HTR-8/SVneo (cell line): ENCODE measurements around the gene TXNDC11.

Source experiments
- DNase-seq: peaks from one replicate; pipeline ENCODE4 v3.0.0; 2011; ENCODE audit warnings: low spot score, mixed read lengths; ENCODE audit not compliant: insufficient read length
- FAIRE-seq: peaks from 2 replicates; lab custom pipeline; 2011; peaks lifted over from hg19 to GRCh38; lab: Jason Lieb, UNC

The TXNDC11 gene

DNA sequence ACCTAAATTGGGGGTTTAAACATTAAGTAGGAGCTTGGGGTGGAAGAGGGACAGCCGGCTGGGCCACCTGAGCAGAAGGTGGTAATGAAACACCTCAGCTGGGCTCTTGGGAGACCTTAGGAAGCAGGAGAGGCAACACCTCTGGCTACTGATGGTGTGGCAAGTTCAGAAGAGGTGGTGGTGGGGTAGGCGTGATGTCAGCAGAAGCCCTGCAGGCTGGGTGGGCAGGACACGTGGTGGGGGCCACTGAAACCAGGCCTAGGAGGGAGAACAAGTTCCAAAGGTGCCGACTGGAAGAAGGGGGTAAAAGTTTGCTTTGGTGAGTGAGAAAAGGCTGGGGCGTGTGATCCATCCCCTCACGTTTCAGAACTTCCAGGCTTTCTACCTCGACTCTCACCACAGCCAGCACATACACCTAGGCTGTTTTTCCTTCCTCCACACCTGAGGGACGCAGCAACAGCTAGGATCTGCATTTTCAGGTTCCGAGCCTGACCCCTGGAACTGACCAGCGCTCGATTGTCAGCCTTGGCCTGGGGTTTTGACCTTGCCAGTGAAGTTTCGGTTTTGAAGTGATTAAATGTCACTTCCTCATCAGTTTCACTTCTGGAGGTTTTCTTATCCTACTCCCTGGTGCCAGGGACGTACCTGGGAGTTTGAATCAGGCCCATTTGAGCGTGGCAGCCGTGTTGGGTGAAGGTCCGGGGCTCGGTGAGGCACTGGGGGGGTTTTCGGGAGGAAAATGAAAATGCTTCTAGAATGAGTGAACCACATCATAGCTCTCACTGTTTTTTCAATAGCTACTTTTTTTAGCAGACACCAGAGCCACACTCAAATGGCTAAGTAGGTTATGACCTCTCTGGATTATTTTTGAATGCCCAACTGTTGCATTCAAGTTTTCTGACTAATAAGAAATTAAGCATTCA is 64.4 kb downstream of the TXNDC11 start:
- no peak for FAIRE-seq
- no peak for DNase-seq

DNA sequence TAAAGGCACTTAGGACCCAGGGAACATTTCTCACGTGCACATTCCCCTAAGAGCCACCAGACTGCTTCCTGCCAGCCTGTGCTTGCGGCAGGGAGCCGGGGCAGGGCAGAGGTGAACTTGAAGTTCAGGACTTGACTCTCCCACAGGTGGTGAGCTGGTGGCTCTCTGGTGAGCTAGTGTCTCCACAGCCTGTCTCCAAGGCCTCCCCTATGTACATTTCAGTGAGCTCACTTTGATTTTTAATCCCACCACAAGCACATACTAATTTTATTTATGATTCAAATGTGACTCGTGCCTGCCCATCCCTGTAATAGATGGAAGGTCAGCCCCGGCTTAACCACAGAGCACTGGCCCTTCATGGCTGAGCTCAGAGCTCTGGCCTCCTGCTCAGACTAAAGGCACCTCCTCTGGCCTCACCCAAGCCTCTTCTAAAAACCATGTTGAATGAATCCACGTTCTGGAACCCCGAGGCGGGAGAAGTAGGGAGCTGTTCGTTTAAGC is 65.2 kb downstream of the TXNDC11 start:
- no peak for DNase-seq
- no peak for FAIRE-seq

DNA sequence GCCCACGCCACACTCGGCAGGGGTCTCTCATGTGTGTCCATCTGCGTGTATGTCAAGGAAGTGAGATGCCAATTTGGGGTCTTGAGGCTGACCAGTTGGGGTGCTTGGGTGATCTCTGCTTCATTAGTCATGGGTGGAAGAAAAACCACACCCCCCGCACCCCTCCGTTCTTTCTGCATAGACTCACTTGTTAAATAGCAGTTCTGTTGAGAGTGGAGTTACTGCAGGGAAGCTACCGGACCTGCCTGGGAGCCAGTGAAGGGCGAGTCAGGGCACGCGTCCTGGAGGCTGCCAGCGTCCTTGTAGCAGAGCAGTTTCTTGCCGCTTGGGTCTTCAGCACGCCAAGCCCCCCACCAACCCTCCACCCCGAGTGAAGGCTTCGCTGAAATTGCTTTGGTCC is 65.9 kb downstream of the TXNDC11 start:
- DNase-seq (no peak), FAIRE-seq (no peak)

DNA sequence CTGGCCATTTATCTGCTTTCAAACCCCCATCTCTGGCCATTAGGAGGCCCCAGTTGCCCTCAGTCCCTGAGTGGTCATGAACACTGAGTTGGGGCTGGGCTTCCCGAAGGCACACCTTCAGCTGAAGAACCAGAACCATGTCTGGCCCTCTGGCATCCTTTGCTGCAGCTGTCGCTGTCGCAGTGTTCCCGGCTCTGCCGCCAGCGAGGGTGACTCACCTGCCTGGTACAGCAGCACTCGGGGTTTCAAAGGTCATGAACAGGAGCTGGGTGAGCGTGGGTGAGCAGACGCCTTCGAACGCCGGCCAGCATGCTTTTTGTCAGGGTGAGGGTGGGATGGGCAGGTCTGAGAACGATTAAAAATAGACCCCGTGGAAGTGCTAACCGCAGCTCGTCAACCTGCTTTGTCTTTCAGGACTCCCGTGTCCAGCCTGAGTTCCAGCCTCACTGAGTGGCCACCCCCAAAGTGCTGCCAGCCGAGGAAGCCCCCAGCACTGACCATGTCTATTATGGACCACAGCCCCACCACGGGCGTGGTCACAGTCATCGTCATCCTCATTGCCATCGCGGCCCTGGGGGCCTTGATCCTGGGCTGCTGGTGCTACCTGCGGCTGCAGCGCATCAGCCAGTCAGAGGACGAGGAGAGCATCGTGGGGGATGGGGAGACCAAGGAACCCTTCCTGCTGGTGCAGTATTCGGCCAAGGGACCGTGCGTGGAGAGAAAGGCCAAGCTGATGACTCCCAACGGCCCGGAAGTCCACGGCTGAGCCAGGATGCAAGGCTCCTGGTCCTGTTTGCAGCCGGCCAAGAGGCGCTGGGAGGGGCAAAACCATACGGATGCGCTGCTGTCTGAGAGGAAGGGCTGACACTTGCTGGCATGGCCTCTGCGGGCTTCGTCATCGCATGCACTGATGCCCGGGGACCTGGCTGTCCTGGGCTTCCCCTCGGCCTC is 66.8 kb downstream of the TXNDC11 start:
- DNase-seq, result no peak
- no peak for FAIRE-seq

DNA sequence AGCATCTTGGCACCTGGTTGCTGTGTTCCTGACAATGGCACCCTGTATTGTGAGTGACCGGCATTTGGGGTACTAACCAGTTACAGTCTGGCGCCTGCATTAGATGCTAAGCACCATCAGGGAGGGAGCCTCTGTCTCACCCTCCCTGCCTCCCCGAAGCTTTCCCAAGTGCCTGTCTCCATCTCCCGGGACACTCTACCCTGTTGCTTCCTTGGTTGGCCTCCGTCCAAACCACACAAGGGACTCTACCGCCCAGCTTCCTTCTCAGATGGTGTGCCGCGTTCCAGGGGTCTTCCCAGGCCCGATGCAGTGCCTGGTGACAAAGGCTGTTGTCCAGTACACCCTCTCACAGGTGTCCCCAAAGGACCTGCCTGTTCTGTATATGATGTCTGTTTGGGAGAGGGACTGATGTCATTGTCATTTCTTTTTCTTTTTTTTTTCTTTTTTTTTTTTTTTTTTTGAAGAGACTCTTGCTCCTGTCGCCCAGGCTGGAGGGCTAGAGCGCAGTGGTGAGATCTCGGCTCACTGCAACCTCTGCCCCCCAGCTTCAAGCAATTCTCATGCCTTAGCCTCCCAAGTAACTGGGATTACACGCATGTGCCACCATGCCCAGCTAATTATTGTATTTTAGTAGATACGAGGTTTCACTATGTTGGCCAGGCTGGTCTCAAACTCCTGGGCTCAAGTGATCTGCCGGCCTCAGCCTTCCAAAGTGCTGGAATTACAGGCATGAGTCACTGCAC is 67.7 kb downstream of the TXNDC11 start:
- DNase-seq, result no peak
- no peak for FAIRE-seq

GRCh38 chr16:11674001-11674817 is 68.4 kb downstream of the TXNDC11 start:
- FAIRE-seq (no peak), DNase-seq (no peak)

- FAIRE-seq, result no peak
- no peak for DNase-seq
Observed at GRCh38 chr16:11673091-11674000, 69.3 kb downstream of the TXNDC11 start.

- no peak for DNase-seq
- FAIRE-seq, result no peak
Observed at GRCh38 chr16:11672206-11673090, 70.2 kb downstream of the TXNDC11 start.

- FAIRE-seq, result no peak
- no peak for DNase-seq
Observed at GRCh38 chr16:11671676-11672075, 71.0 kb downstream of the TXNDC11 start.

DNA sequence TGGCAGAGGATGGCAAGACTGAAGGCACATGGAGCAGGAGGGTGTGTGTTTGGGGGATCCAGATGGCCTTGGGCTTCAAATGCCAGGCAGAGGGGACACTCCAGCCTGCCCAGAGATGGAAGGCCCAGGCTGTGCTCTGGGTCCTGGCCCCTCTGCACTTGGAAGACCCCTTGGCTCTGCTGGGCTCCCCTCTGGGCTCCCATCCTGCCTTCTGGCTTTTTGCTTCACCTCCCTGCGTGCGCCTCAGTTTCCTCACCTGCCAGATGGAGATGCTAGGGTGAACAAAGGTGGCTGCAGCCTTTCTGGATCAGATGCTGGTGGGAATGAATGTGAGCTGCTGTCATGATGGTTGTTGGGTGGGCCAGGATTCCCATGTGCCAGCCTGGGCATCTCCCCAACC is 71.4 kb downstream of the TXNDC11 start:
- no peak for FAIRE-seq
- no peak for DNase-seq

GRCh38 chr16:11670171-11671131 is 72.2 kb downstream of the TXNDC11 start:
- no peak for DNase-seq
- no peak for FAIRE-seq

- no peak for FAIRE-seq
- no peak for DNase-seq
Observed at GRCh38 chr16:11669380-11670146, 73.1 kb downstream of the TXNDC11 start.

DNA sequence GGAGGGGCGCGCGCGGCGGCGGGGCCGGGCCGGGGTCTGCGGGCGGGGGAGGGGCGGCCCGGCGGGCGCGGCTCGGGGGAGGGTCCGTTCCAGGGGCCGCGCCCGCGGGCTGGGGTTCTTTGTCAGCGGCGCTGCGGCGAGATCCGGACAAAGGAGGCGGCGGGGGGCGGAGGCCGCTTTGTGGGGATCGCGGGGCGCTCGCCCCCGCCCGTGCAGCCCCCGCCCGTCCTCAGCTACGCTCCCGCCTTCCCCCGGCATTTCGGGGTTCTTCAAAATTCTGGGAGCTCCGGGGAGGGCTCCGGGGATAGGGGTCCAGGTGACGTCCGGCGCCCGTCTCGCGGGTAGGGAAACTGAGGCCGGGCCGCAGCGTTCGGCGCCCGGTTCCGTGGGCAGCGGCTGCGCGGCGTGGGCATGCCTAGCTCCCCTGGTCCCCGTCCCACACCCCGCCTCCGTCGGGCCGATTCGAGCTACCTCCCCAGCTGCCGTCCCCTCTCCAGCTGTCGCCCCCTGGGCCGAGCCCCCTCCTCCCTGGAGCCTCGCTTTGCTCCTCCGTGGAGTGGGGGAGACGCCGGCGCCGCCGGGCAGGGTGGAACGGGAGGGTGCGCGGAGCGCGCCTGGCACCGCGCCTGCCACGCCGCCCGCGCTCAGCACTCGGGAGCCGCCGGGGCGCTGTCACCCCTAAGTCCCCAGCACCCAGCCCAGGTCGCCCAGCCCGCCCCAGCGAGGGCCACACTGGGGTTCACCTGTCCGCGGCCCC is 73.9 kb downstream of the TXNDC11 start:
- DNase-seq (no peak), FAIRE-seq (no peak)

- FAIRE-seq (peak; percentile 28), DNase-seq (peak; percentile 97)
Observed at GRCh38 chr16:11667824-11668622, 74.6 kb downstream of the TXNDC11 start, which contains the start of gene SNN. SNN (plus strand) TSS chr16:11668455; CDS start chr16:11676060, 7,605 bp downstream.
